HG02938 (cell line): Measurements from ENCODE around the gene NDUFA3.
A peak's percentile ranks its signal among the peaks of the same experiment; 100 is the strongest.

ENCODE experiments used
- ATAC-seq: cut with Tn5 transposase; IDR thresholded peaks from one replicate; pipeline ENCODE4 v1.9.1; 2021; ENCODE audit warnings: mild to moderate bottlenecking, moderate library complexity; ENCODE audit not compliant: unreplicated experiment

NDUFA3 gene

DNA sequence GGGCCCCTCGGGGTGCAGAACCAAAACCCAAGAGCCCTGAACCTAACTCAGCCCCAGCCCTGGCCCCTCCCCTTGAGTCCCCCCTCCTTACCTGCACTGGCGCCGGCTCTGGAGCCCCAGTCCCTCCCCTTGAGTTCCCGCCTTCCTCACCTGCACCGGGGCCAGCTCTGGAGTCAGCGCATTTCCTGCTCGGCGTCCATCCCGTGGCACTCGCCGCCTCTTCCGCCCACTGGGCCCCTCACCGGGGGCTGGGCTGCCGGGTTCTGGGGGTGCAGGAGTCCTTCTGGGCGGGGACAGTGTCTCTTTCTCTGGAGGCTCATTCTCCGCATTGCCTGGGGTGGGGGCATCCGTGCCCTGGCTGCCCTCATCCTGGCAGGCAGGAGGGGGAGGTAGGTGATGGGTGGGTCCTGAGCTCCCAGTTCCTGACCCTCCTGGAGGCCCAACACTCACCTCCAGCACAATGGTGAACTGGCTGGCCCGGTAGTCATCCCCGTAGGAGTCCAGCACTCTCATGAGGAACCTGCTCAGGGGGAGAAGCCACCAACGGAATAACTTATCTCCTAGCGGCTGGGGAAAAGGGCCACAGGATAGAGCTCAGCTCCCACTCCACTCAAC, 5.3 kb downstream of the NDUFA3 start:
- no peak for ATAC-seq

DNA sequence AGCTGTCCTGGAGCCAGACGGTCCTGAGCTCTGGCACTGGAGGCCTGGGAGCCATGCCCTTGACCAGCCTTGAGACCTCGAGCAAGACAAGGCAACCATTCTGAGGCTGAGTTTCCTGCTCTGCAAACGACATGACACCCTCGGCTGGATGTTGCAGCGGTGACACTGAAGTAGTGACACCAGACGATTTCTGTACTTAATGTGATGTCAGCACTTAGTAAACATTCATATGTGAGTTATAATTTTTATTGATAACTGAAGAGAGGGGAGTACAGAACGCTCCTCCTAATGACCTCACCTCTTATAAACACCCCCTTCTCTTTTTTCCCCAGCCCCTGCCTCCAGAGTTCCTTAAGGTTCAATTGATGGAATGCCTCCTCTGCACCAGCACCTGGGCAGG, 5.8 kb downstream of the NDUFA3 start:
- no peak for ATAC-seq

DNA sequence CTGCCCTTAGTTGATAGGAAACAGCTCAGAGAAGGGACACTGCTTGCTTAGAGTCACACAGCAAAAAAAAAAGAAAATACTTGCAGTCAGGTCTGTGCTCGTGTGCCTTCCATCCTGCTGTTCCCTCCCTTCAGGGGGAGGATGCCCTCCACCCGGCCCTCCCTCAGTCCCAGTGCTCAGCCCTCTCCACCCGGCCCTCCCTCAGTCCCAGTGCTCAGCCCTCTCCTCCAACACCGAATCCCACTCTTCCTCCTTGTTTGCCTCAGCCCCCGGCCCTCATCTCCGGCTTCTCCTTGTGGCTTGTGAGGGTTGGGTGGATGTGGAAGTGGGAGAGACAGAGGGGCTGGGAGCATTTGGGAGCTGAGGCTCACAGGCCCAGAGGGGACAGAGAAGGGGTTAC, 7.0 kb downstream of the NDUFA3 start:
- ATAC-seq = no peak

DNA sequence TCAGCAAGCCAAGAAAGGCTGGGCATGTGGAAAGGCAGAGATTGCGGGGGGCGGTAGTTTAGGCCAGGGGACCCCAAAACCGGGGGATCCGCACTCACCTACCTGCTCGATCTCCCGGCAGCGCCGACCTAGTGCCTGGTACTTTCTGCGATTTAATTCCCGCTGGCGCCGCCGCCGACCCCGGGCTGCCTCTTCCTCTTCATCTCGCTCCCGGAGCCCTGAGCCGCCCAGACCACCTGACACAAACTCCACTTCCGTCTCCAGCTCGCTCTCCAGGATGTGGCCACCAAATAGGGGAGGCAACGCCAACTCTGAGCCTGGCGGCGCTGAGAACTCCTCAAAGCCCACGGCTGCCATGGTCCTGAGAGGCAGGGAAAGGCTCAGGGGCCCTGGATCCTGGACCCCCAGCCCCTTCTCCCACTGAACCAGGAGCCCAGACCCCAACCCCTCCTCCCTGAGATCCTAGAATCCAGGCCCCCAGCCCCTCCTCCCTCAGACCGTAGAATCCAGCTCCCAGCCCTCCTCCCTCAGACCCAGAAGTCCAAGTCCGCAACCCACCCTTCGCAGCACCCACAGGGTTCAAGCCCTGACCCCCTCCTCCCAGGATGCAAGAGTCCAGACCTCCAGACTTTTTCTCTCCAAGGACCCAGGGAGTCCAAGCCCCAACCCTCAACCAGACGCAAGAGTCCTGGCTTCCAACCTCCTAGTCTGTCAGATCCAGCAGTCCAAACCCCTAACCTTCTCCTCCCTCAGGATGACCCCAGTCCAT, 11.9 kb downstream of the NDUFA3 start:
- ATAC-seq = no peak

DNA sequence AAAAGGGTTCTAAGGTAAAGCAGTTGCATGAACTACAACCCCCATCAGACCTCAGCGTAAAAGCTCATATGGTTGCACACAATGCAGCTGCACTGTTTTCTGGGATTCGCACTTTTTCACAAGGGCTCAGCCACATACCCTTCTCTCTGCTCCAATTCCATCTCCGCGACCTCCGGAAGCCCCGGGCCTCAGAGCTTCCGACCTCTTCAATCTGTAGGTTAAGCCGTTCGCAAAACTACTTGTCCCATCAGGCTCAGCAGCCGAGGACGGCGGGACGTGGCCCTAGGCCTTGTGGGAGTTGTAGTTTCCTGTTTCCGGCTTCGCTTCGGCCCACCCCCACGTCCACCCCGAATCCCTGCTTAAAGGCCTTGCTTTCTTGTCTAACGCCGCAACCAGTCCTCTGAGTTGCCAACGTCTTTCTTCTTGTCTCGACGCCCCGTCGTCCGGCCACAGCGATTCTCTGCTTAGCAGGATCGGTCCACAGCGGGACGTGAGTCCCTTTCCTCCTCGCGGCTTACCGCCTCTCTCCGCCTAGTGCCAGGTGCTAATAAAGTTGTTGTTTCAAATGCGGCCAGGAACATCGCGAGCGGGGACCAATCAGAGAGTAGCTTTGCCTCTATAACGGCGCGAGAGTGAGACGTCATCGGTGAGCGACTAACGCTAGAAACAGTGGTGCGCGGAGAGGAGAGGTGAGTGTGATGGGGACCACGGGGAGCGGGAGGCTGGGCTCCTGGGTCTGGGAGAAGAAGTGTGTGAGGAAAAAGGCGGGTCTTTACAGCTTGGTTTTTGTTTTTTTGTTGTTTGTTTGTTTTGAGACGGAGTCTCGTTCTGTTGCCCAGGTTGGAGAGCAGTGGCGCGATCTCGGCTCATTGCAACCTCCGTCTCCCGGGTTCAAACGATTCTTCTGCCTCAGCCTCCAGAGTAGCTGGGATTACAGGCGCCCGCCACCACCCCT, 12.7 kb downstream of the NDUFA3 start, which contains the start of the genes PRPF31 and TFPT:
Gene PRPF31, plus strand, starts transcription at position 646 of the 955 bp plus-strand sequence. CDS start 2,525 bp downstream, outside the sequence.
Gene TFPT, minus strand, starts transcription at position 549 of the 955 bp plus-strand sequence. Its CDS starts 388 bp downstream, at position 161.
- ATAC-seq = peak; percentile 77

DNA sequence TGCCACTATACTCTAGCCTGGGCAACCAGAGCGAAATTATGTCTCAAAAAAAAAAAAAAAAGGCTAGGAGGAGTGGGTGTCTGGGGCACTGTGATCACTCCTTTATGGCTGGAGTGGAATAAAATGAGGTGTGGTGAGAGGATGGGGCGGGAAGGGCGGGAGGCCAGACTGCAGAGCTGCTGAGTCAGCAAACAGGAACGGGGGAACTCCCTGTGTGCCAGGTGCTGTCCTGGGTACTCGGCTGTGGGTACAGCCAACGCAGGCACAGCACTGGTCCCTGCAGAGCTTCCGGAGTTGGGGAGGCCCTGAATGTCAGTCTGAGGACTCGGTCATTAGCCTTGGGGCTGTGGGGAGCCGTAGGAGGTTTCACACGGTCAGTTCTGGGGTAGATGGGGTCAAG, 18.6 kb downstream of the NDUFA3 start:
- ATAC-seq = no peak

DNA sequence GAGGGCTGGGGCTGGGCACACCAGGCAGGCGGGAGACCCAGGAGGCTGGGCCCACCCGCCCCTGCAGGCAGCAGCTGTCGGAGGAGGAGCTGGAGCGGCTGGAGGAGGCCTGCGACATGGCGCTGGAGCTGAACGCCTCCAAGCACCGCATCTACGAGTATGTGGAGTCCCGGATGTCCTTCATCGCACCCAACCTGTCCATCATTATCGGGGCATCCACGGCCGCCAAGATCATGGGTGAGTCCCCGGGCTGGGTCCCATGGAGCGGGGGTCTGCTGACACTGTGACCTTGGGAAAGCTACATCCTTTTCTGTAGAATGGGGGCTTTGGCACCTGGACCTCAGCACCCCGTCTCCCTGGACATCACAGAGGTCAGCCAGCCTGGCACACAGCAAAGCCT, 21.0 kb downstream of the NDUFA3 start:
- no peak for ATAC-seq

DNA sequence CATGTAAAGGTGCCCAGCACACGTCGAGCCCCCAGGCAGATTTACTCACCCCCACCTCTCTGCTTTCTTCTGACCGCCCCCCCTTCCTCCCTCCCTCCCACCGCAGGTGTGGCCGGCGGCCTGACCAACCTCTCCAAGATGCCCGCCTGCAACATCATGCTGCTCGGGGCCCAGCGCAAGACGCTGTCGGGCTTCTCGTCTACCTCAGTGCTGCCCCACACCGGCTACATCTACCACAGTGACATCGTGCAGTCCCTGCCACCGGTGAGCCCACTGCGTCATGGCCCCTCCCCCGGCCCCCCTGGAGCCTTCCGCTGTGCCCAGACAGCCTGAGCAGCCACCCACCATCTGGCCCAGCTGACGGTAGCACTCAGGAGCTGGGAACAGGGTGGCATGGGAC, 21.7 kb downstream of the NDUFA3 start:
- ATAC-seq = no peak

DNA sequence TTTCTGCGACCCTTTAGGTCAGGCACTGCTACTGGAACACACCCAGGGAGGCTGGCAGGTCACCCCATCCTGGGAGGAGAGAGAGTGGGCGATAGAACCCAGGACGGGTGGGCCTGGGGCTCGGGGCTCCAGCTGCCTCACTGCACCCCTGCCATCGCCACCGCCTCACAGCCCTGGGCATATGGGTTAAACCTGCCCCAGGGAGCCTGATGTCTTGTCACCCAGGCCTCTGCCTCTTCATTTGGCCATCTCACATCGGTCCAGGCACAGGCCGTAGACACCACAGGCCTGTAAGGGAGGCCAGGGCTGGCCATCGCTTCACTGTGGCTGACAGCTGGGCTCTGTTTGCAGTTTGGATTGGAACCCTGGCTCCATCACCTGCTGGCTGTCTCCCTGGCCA, 23.1 kb downstream of the NDUFA3 start:
- no peak for ATAC-seq

DNA sequence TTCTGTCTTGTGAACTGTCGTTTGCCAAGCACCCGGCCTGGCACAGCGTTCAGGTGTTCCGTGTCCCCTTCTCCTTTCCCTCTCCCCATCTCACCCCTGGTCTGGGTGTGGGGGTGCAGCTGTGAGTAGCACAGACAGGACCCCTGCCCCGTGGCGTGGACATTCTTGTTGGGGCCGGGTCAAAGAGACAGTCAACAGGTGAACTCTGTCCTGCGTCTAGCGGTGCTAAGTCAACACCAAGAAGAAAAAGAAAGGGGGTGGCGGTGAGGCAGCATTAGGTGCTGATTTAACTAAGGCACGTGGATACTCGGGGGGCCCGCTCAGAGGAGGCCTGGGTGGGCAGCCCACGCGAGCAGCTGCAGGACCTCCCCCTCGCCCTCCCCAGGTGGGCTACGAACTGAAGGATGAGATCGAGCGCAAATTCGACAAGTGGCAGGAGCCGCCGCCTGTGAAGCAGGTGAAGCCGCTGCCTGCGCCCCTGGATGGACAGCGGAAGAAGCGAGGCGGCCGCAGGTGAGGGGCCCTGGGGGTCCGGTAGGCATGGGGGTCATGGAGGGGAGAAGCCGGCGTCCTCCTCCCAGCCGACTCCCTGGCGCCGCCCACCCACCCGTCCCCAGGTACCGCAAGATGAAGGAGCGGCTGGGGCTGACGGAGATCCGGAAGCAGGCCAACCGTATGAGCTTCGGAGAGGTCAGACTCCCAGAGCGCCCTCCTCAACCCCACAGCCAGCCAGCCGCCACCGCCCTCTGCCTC, 25.2 kb downstream of the NDUFA3 start:
- ATAC-seq = no peak

DNA sequence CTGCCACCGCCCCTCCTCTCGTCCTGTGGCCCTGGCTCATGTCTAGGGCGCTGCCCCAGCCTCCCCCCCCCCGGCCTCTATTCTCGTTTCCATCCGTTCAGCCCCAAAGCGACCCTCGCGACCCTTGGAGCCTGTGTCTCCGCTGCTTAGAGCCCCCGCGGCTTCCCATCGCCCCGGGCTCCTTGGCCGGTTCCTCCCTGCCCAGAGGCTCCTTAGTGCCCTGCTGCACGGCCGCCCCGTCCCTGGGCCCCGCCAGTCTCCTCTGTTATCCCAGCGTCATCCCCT, 25.7 kb downstream of the NDUFA3 start:
- no peak for ATAC-seq

DNA sequence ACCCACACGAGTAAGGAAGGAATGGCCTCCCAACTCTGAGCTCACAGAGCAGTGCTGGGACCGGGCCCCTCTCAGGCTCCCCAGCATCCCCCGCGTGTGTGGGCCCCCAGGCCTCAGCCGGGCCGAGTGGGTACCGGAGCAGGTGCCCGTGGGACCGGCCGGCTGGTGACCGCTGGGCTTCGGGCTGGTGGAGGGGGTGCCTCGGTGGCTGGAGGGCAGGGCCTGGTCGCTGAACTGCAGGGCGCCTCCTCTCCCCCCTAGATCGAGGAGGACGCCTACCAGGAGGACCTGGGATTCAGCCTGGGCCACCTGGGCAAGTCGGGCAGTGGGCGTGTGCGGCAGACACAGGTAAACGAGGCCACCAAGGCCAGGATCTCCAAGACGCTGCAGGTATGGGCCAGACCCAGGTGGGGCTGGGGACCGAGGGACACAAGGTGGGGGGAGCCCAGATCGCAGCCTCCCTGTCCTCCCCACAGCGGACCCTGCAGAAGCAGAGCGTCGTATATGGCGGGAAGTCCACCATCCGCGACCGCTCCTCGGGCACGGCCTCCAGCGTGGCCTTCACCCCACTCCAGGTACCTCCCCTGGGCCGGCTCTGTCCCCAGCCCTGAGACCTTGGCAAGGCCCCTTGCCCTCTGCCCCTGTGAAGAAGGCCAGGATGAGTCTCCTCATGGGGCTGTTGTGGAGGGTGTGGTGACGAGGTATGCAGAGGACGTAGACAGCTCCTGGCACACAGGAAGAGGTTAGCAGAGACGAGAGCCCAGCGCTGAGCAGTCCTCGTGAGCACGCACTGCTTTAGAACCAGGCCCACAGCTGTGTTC, 26.4 kb downstream of the NDUFA3 start:
- ATAC-seq = no peak

DNA sequence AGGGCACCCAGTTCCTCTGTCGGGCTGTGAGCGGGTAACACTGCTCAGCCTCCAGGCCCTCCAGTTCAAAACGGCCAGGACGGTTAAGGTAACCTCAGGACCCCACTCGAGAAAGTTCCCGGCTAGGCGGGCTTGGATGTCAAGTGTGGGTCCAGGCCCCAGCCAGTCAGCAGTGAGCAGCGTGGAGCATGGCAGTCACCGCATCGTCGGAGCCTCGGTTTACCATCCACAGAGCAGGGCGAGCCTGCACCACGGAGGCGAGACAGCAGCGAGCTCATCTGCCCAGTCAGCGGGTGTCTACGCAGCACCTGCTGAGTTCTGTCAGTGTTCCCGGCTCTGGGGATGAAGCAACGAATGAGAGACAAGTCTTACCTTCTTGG, 27.0 kb downstream of the NDUFA3 start:
- no peak for ATAC-seq

DNA sequence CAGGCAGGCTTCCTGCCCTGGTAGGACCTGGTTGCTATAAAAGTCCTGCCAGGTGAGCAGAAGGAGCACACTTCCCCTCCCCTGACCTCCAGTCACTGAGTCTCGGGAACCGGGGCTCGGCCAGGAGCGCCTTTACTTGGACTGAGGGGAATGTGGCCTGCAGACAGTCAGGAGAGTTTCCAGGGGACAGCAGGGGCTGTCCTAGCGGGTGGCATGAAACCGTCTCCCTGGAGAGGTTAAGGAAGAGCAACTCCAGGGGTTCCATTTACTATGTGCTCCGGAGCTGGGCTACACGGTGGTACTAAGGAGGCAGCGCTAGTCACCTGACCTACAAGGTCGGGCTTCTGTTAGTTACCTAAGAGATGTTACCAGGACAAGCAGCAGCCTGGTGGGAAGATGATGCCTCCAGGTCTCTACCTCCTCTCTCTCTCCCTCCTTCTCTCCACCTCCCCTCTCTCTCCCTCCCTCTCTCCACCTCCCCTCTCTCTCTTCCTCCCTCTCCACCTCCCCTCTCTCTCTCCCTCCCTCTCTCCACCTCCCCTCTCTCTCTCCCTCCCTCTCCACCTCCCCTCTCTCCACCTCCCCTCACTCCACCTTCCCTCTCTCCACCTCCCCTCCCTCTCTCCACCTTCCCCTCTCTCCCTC, 30.8 kb downstream of the NDUFA3 start:
- no peak for ATAC-seq

DNA sequence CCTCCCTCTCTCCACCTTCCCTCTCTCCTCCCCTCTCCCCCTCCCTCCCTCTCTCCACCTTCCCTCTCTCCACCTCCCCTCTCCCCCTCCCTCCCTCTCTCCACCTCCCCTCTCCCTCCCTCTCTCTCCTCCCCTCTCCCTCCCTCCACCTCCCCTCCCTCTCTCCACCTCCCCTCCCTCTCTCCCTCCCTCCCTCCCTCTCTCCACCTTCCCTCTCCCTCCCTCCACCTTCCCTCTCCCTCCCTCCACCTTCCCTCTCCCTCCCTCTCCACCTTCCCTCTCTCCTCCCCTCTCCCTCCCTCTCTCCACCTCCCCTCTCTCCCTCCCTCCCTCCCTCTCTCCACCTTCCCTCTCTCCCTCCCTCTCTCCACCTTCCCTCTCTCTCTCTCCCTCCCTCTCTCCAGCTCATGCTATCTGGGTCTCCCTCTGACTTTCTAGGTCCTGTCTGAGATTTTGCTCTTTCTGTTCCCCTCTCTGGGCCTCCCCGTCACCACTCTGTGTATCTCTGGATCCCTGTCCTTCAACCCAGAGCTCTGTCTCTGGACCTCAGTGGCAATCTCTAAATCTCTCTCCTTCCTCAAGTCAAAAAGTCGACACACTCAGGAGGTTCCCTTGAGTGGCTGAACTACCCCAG, 31.4 kb downstream of the NDUFA3 start:
- no peak for ATAC-seq

DNA sequence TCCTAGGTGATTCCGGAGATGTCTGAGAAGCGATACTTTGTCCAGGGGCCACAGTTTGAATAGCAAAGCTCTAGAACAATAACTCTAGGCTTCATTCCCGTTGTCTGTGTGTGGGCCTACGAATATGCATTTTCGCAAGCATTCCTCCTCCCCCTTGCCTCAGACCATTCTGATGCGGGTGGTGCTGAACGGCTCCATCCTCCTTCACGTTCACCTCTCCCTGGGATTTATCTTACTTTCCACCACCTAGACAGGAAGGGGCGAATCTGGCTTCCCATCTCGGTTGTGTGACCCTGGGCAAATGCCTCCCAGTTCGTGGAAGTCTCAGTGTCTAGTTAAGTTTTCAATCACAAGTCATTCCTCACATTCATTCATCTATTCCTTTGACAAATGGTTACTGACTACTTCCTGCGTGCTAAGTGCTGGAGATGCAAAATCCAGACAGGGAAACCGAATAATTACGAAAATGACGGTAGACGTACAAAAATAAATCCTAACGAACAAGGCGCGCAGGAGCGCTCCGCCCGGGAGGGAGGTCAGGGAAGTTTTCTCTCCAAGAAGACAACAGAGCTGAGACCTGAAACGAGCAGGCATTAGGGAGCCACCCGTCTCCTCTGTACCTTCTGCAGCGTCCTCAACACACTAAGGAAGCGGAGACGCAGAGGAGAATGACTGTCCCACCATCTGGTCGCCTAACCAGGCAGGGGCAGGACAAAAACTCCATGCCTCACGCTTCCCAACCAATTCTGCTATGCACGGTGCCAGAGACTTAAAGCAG, 33.6 kb downstream of the NDUFA3 start:
- no peak for ATAC-seq

DNA sequence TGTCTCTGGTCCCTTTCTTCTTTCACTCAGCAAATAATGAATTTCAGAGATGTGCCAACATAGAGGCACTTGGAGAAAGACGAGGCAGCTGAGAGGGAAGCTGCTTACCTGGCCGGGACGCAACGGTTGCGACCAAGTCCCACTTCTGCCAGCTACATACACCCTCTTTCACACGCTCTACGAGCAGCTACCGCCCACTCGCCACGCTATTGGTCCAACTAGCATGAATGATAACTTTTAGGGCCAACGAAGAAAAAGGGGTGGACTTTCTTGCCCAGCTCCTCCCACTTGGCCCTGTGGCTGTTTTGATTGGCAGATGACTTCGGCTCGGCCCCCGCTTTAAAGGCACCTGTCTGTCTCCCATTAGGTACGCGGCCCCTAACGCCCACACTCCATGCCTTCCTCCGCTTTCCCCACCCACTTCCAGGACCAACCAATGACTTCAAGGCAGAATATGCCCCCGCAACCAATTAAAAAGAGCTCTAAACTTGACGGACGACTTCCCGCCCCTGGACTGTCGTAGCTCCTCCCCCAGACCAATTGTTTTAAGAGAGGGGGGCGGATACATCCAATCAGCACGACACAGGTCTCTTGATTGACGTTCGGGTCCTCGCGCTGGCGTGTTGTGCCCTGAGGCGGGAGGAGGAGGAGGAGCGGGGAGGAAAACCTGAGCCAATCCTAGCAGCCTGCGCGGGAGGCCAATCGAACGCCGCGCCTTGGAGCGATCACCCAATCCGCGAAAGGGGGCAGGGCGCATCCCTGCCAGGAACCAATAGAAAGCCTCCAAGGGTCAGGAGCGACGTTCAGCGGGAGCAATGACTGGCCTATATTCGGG, 34.4 kb downstream of the NDUFA3 start:
- peak; percentile 80 for ATAC-seq
